HG03342 (cell line): ENCODE measurements around the gene GNAI3.

ENCODE experiments used
- ATAC-seq: cut with Tn5 transposase; IDR thresholded peaks from one replicate; pipeline ENCODE4 v1.9.1; 2021; ENCODE audit warnings: mild to moderate bottlenecking, moderate library complexity; ENCODE audit not compliant: unreplicated experiment

The GNAI3 gene

DNA sequence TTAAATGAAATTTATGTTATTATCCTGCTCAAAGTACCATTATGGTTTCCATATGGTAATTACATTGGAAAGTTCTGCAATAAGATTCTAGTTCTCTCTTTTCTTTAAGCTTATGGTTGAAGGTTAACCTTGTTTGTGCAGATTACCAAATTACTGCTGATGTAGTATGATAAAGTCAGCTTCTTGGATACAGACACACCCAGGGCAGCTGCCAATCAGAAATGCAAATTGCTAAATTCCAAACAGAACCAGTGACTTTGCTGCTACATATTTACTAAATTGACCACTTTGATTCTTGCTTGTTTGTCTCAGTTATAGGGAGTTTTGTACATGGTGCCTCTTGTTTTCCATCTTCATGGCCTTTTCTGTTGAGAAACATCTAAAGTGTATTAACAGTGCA lies 44.5 kb downstream of the GNAI3 start:
- no peak for ATAC-seq

DNA sequence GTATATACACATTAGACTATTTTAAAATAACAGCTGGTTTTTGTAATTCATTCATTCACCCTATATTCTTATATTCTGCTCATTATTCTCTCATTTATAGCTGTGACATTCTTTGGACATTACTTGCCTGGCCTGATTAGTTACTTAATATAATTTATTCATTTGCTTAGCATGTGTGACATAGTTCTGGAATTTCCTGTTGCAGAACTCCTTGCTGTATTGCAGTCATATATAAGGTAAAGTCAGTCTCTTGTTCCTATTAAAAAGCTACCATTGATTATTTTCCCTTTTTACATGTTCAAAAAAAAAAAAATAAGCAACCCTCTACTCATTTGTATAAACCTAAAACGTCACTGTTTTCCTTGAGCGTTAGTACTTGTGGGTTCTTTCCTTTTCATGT lies 47.1 kb downstream of the GNAI3 start:
- no peak for ATAC-seq

DNA sequence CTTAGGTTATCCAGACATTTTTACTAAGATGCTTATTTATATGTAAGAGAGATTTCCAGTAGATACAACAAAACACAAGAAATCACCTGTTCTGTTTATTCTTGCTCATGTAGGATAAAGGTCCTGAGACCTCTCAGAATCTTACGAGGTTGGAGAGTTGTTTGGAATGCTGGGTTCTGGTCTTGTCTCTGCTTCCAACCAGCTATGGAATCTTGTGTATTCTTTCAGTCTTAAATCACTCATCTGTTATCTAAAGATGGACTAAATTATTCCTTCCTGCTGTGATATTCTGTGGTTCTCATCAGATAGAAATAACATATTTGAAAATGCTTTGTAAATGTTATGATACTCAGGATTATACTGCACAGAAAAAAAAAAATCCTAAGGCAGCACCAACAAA lies 49.7 kb downstream of the GNAI3 start:
- no peak for ATAC-seq

DNA sequence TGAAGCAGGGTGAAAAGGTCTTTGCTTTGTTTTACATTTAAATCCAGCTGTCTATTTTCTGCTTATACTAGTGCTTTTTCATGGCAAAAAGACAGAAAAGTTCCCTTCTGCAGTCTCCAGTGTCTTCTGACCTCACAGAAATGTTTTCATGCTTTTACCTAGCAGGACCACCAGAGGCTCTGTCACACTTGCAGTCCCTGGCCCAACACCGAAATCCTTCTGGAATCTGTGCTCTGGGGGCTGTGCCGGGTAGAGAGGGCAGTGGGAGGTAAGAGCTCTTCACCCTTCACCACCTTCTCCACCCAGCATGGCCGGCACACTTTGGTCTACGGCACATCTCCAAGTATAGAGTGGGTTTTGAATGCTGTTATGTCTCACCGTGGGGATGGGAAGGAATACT lies 50.2 kb downstream of the GNAI3 start:
- ATAC-seq = no peak

DNA sequence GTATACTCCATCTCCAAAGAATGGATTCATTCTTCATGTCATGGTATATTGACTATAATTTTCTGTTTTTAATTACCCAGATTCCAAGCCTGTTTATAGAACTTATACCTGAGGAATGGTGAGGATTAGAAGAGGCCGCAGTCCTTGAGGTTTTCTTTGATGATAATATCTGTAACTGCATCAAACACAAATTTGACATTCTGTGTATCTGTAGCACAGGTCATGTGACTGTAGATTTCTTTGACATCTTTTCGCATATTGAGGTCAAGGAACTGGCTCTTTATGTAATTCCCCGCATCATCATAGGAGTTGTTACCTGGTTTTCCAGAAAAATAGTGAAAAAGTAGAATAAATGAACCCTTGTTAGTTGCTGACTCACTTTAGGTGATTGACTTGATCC lies 54.8 kb downstream of the GNAI3 start:
- ATAC-seq = no peak

- ATAC-seq = no peak
Observed at GRCh38 chr1:109605381-109605780, 57.0 kb downstream of the GNAI3 start.

DNA sequence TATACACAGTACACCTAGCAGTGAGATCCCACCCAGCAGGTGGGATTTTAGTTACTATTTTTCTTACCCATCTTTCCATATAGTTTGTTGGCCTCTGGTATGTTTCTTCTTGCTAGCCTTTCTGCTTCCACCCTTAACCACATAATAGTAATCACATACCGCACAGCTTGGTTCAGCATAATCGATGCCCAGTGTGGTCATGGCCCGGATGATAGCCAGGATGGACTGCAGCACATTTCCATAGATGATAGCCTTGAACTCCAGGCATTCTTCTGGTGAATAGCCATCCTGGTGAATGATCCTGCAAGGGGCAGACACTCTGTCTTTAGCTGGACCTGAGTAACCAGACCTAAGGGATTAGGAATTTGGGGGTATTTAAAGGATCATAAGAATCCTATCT lies 61.5 kb downstream of the GNAI3 start:
- ATAC-seq = no peak

- no peak for ATAC-seq
Observed at GRCh38 chr1:109610609-109611307, 62.3 kb downstream of the GNAI3 start.

- no peak for ATAC-seq
Observed at GRCh38 chr1:109611308-109611990, 63.0 kb downstream of the GNAI3 start.

GRCh38 chr1:109613361-109614147 lies 65.1 kb downstream of the GNAI3 start:
- ATAC-seq = no peak

GRCh38 chr1:109615879-109616278 lies 67.5 kb downstream of the GNAI3 start:
- no peak for ATAC-seq

- ATAC-seq = no peak
Observed at GRCh38 chr1:109616391-109616790, 68.0 kb downstream of the GNAI3 start.

- no peak for ATAC-seq
Observed at GRCh38 chr1:109617291-109617801, 68.9 kb downstream of the GNAI3 start.

DNA sequence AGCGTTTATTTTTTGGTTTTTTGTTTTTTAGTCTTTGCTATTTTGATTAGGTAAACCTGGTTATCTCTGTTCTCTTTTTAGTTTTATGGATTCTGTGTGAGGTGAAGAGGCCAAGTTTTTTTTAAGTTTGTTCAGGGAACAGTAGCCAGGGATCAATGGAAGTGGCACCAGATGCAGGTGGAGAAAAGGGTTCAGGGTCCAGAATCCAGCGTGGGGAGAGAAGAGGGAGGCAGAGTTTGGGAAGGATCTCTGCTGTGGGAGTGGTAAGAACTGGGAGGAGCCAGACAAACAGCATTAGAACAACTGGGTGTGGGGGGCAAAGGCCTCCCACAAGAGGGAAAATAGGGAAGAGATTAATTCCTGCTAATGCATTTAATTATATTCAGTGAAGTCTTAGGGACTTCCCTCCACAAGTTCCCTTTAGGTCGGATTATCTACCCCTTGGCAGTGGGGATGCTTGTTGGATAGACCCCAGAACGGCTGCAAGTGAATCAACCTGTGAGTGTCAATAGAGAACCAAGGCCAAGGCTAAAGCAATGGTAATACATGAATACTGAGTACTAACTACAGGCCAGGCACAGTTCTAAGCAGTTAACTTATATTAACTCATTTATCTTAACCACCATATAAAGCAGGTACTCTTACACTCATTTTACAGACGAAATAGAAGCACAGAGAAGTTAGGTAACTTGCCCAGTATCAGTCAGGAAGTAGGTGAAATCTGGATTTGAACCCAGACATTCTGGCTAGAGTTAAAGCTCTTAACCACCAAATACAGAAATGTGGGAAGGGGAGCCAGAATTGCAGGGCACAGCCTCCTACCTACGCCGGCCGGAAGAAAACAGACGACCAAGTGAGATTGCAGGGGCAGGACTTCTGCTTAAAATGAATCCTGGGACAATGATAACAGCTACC lies 70.5 kb downstream of the GNAI3 start:
- ATAC-seq = no peak

DNA sequence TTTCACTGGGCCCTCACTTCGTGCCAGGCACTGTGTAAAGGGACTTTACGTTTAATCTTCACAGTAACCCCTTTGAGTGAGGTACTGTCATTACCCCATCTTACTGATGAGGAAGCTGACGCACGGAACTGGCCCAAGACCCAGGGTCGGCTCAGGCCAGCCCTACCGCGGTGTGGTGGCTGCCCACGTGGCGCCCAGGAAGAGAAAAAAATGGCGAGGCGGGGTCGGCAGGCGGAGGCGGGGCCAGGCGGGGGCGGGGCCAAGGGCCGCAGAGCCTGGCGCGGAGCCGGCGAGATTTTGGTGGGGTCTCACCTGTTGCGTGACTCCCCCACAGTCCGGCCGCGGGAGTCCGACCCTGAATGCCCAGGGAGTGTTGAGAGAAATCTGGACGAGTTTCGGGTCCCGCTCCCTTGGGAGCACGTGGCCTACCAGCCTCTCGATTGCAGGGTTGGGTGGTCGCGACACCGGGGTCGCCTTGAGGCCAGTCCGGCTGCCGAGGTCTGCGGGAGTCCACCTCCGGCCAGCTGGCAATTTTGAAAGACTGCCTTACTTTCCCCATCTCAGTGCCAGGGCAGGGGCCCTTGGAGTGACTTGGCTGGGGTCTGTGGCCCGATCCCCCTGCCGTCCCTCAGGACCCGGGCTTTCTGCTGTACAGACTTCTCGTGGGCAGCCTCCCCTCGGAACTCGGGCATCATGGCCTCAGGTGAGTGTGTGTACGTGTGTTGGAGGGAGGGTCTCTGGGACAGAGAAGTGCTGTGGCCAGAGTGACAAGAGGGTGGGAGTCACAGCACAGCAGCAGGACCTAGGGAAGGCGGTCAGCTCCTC lies 71.4 kb downstream of the GNAI3 start, which contains the start of the genes AMPD2 and GNAT2:
TSS of gene AMPD2 (plus strand) at position 262 of the 825 bp plus-strand sequence. CDS start 1,339 bp downstream, outside the sequence.
TSS of gene GNAT2 (minus strand) at position 41 of the 825 bp plus-strand sequence. CDS start 6,746 bp downstream, outside the sequence.
- ATAC-seq = peak; percentile 52

GRCh38 chr1:109620401-109620791 lies 72.0 kb downstream of the GNAI3 start:
- no peak for ATAC-seq

GRCh38 chr1:109620841-109621286 lies 72.4 kb downstream of the GNAI3 start:
- ATAC-seq = peak; percentile 79

DNA sequence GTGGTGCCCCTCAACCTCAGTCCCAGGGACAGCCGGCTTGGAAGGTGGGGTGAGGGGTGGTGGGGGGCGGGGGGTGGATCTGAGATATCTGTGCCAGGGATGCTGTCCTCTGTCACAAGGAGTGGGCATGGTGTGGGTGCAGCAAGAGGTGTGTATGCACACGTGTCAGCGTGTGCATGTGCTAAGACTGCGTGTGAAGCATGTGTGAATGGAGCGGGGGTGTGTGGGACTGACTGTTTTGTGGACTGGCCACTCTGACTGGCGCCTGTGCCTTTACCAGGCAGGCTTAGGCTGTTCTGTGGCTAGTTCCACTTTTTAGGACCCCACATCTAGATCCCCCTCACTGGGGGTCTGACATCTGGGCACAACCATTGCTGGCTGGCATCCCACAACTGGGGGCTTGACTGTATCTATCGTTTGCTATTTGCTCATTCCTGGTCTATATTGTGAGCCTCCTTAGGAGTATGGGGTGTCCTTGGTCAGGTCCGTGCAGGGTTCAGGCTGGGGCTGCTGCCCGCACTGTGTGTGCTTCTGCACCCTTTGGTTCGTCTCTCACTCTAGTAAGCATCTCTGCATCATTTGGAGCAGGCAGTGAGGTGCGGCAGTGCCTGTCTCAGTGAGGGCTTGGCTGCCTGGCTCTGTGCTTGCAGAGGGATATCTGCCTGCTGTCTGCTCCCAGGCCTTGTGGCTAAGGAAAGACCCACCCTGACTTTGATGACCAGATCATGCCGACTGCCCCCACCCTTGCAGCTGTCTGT lies 73.1 kb downstream of the GNAI3 start:
- no peak for ATAC-seq
